Colon (tissue), 2 donors: ENCODE data around the gene EEPD1.

Experiments used
- FAIRE-seq: peaks from 2 replicates; lab custom pipeline; 2012; peaks lifted over from hg19 to GRCh38; lab: Jason Lieb, UNC
- donor health status: control.
- donor health status: control.

EEPD1 gene

DNA sequence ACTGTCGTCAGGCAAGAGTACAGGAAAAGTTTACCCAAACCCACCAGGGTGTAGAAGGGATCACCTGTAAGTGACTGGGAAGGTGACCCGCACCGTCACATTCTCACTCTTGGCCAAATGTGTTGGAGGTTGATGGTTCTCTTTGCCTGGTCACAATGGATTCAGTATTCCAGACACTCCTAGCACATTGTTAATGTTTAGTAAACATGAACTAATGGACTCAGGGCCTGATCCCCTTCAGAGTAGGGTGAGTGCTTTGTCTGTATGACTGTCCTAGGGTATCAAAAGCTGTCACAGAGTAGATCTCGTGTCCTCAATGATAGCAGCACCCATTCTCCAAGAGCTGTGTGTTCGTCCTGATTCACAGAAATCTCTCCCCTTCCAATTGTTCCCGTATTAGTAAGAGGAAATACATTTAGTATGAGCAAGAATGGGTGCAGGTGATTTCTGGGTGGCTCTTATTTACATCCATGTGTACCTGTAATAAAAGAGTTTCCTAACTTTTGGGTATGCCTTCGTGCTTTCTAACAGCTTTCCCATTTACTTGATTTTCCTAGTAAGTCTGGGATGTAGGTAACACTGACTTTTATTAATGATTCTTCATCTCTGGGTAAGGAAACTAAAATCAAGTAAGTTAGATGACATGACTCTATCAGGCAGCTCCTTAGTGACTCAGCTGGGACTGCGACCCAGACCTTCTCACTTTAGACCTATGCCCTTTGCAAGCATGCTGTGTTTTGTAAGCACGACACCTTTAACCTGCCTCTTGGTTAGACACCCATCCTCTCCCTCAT lies 4.7 kb downstream of the EEPD1 start:
- FAIRE-seq = no peak

DNA sequence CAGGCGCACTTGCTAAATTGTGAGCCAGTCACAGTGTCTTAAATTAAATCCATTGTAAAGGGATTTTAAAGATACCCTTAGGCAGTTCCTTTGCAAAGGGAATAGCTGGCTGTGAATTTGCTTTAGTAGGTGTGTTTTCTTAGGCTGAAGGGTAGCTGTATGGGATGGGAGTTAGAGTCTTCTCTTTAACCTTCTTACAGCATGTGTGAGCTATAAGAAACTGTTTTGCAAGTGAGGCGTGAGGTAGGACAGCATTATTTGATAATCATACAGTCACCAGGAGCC lies 5.2 kb downstream of the EEPD1 start:
- no peak for FAIRE-seq

DNA sequence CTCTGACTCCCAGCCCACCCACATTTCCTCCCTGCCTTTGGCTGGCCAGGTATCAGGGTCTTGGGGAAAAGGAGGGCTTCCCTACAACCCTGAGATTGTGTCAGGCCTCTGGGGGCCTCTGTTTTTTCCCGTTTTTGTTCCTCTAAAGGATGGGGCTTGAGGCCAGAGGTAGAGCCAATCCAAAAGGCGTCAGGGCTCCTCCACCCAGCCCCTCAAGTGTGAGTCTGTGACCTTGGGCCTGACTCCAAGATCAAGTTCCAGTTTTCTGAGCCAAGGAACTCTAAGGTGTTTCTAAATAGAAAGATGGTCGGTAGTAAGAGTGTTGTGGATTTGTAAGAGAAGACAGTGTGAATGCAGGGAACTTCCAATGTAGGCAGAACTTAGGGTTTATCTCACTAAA lies 6.6 kb downstream of the EEPD1 start:
- no peak for FAIRE-seq

DNA sequence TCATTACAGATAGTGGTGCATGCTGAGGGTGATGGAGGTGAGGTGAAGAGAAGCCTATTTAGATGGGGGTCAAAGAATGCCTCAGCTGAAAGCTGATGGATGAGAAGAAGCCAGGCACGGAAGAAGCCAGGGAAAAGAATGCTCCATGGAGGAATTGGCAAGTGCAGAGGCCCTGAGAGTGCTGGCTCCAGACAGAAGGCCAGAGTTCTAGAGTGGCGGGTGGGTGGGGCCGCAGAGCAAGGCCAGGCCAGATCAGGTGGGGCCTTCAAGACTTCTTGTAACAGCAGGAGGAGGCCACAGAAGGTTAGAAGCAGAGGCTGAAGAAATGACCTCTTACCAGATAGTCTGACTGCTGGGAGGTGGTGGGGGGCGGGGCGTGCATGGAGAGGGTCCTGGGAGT lies 7.3 kb downstream of the EEPD1 start:
- no peak for FAIRE-seq

DNA sequence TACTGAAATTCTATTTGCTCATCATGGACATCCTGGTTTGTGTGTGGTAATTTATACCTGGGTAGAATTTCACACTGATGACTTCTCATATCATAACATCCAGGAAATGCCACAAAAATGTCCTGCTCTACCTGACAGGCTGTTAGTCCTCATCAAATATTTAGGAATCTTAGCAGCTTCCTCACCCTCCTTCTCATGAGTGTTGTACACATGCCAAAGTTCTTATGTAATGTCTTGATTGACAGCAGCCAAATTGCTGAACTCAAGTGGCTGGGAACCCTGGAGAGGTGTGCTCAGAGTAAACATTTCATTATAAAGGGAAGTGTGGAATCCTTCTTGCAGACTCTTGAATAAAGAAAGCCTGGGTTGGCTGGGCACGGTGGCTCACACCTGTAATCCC lies 8.9 kb downstream of the EEPD1 start:
- FAIRE-seq = no peak

DNA sequence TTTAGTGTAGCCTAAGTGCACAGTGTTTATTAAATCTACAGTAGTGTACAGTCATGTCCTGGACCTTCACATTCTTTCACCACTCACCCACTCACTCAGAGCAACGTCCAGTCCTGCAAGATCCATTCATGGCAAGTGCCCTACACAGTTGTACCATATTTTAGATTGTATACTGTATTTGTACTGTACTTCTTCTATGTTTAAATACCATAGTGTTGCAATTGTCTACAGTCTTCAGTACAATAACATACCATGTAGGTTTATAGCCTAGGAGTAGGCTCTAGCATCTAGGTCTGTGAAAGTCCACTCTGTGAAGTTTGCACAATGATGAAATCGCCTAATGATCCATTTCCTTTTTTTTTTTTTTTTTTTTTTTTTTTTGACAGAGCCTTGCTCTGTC lies 12.0 kb downstream of the EEPD1 start:
- FAIRE-seq = no peak

DNA sequence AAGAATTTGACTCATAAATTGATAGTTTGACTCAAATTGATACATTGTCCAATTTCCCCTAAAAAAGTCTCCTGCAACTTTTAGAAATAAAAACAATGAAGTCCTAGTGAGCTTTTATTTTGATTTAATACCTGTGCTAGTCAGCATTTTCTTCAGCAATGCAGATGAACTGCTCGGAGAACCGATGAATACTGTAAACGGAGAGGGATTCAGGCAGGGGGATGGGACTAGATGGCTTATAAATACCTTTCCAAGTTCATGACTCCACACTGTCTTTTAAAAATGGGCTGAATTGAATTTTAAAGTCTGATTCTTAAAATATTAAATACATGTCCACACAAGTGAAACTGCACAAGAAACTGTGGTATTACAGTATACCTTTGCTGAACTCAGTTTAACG lies 12.7 kb downstream of the EEPD1 start:
- no peak for FAIRE-seq

DNA sequence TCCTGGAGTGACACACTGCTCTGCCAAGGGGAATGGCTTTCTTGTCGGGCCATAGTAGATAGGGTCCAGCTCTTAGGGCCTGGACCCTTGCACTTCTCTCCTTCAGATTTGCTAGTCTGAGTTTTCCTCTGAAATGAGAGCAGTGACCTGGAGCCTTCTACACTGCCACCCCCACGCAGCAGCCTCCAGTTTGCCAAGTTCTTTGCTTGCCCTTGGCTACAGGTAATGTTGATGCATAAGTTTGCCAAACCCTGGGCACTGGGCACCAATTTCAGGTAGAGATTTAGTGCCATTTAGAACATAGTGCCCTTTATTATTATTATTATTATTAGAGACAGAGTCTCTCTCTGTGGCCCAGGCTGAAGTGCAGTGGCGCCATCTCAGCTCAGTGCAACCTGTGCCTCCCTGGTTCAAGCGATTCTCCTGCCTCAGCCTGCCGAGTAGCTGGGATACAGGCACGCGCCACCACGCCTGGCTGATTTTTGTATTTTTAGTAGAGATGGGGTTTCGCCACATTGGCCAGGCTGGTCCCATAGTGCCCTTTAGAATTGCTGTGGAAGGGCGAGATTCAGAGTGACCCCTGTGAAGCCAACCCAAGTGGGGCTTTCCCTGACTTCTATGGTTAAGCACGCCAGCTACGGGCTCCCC lies 14.5 kb downstream of the EEPD1 start:
- no peak for FAIRE-seq

DNA sequence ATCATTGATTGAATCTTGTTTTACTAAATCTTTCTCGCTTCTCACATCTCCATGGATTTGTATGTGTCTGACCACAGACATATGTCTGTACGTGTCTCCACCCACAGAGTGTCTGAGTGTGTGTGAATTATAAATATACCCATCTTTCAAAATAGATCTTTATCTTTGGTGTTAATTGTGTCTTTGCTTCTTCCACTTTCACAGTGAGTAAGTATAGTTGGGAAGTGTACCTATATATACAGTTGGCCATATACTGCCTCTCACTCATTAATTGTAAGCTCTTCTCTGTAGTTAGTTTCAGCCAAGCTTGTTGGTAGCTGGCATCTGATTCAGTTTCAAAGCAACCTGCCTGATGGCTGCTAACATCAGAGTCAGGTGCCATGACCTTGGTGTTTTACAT lies 18.4 kb downstream of the EEPD1 start:
- FAIRE-seq = no peak

DNA sequence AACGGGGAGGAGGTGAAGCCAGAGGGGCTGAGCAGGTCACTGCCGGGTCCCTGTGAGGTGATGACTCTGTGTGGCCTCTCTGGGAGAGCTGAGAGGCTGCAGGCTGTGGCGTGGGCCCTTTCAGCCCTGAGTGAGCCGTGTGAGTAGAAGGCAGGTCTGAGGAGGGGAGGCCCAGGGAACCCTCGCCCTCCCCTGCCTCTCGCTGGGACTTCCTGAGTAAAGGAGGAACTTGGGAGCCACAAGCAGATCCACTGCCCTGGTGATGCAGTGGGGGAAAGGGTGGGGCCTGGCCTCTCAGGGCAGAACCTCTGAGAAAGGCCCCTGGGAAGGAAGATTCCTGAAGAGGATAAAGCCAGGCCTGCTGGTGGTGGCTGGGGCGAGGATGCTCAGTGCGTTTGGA lies 22.8 kb downstream of the EEPD1 start:
- FAIRE-seq = no peak

DNA sequence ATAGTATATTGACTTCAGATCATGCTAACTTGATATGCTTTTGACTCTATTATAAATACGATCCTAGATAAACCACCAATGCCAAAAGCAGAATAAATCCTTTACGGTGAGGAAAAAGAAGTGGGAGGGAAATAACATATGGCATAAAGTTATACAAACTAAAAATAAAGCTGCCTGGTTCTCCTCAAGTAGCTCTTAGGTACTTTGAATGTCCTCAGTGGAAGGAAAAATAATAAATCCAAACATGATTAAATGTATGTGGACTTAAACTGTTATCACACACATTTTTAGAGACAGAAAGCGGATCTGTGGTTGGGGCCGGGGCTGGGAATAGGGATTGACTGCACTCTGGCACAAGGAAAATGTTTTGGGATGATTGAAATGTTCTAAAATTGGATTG lies 23.6 kb downstream of the EEPD1 start:
- no peak for FAIRE-seq

DNA sequence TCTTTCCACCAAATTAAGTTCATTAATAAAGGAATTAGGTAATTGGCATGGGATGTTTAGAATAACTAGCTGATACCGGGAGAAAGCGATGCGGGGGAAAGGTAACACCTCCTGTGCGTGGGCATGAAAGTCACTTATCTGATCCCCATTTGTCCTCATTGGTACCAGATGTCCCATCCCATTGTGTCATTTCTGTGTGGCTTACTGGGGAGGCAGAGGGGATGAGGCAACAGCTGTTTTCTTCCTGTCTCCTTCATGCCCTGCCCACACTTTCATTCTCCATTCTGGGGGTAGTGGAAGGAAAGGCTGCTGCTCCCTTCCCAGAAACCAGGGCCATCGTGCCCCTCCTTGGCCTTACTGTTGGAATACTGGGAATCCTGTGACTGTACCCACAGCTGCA lies 27.1 kb downstream of the EEPD1 start:
- no peak for FAIRE-seq

DNA sequence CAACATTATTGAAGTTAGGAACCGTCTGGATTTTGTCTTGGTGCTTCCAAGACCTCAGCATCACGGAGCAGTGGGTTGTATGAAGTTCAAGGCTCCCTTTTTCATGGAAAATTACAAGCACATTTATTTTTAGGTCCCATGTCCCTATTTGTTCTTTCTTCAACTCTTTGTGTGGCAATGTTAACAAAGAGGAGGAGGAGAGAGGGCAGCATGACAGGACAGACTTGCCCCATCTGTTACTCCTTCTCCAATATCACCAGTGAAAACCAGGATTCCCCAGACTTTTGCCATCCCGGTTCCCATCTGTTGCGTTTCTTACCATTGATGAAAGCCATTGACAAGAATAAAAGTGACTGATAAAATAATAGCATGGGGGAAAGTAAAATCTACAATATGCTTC lies 28.6 kb downstream of the EEPD1 start:
- FAIRE-seq = no peak

DNA sequence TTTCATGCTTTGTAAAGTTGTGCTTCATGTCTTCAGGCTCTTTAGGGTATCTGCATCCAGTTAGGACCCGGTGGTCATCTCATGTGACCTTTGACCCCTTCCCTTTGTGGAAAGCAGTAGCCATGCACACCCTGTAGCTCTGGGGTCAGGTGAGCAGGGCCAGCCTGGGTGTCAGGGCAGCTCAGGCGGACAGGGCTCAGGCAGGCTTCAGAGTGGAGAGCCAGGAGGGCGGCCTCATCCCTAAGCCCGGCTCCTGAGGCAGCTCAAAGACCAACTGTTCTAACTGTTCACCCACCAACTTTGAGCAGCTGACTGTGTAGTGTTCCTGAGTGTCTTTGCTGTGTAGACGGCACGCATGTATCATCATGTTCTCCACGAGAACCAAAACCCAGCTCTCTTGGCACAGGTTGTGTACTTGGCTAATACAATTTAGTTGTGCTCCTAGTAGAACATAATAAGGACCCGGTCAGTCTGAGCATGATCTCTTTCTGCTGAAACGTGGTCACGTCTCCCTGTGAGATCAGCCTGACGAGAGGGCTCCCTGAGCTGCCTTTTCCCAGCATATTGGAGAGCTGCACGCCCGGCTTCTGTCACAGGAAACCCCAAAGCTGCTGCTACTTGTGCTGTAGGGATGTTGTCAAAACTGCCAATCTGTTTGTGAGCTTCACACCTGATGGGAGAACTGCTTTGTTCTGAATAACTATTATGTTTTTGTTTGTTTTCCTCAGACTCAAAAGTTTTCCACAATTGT lies 30.0 kb downstream of the EEPD1 start:
- no peak for FAIRE-seq

DNA sequence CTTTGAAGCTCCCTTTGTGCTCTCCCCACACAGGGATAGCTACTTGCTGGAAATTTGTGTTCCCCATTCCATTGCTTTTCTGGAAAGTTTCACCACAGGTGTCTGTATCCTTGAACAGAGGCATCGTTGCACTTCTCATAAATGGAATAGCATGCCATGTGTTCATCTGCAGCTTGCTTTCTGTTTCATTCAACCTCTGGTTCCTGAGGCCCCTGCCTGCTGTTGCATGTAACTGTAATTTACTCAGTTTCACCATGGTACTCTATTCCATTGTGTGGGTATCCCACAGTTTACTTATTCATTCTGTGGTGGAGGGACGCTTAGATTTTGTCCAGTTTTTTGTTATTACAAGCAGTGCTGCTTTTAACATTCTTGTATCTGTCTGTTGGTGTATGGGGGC lies 32.0 kb downstream of the EEPD1 start:
- no peak for FAIRE-seq

DNA sequence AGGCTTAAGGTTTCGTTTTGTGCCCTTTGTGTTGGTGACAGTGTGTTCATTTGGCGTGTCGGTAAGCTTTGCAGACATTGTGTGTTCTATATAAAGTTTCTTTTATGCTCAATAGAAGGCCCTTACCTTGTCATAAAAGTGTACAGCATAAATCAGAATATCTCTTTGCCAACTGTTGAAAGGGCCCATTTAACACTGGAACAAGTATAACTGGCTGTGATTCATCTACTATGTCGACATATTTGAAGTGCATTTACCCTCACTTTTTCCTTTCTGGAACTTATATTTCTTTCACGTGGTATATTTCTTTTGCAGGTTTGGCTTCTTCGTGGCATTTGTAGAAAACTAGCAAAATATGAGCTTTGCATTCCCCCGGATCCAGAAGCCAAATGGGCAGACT lies 32.7 kb downstream of the EEPD1 start:
- FAIRE-seq = no peak

DNA sequence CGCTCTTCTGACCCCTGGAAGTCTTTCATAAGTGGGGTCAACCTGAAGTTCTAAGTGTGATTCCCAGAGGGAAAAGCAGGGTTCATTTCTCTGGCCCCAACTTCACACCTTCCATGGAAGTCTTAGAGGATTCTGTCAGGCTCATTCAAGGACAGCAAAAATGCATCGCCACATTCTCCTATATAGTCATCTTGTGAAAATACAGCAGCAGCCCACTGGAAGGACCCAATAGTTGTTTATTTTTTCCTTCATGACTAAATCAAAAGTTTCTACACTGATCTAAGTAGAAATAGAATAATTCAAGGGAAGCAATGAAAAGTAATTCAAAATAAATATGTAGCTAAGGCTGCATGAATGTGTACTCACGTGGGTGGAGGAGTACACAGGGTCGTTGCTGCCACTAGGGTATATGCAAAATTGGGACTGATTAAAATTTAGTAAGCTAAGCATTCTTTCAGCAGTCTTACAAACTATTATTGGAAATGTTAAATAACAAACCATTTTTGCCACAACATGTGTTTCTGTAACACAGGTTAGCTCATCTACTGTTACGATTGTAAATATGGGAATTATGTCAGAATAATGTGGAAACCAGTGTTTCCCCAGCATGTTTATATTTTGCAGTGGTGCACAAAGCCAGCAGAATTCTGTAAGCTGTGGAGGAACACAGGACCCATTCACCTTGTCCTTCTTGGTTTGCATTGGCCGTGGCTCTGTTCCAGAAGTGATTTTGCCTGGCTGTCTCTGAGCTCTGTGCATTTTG lies 33.5 kb downstream of the EEPD1 start:
- FAIRE-seq = no peak

DNA sequence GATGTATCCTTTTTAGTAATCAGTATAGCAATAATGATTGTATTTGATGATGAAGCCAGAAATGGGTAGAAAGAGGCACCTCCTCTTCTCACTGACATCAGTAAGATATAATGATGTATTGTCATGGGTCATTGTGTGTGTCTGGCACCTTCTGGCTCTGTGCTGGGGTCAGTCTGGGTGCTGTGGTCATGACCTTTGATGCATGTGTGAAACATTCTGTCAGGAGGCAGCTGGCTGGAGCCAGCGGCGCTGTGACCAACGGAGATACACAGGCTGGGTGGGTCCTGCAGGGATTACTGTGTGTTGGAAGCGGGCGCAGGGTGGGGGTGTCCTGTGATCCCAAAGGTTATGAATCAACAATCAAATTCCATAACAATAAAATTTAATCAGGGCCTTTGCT lies 35.2 kb downstream of the EEPD1 start:
- FAIRE-seq = no peak

DNA sequence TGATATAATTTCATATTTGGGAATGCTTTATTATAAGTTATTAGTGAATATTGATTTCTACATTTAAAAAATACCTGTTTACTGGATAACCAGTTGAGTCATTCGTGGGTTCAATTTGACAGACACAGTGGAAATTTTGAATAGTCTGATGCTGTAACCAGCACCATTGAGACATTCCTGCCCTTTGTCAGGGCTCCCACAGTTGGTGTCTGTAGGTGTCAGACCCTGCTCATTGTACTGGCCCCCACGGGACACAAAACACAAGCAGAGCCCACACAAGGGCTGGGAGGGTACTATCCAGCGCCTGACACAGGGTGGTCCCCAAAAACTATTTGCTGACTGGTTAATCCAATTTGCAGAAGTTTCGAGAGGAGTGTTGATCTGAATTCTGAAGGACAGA lies 35.9 kb downstream of the EEPD1 start:
- no peak for FAIRE-seq

DNA sequence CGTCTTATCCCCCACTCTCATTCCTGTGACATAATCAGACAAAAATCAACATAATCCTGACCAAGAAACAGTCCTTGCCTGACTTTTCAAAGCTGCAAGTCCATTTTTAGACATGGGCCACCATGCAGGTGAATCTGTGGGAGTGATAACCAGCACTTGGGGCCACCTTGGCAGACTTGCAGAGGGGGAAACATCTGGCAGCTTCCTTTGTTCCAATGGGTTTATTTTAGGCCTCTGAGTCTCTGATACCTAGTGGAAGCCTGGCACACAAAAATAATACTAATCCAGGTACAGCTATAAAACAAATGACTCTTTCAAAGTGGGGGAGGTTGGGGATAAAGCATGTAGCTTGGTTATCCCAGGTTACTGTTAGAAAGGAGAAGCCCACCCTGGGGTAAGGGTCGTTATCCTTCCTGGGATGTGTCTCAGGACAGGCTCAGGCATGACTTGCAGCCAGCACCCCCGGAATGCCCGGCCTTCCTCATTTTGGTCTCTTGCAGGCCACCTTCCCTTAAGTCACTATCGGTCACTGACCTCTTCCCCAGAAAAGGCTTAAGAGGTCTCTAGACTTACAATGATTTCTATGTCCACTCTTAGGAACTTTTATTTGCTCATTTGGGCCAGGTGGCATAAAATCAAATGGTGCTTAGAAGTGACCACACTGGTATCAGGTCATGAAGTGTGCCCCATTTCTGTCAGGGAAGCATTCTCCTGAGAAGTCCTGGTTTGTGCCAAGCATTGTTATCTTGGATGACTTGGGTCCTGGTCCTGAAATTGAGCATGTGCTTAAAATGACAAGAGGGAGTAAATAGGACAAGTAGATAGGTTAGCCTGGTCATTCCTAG lies 37.6 kb downstream of the EEPD1 start:
- FAIRE-seq = no peak

DNA sequence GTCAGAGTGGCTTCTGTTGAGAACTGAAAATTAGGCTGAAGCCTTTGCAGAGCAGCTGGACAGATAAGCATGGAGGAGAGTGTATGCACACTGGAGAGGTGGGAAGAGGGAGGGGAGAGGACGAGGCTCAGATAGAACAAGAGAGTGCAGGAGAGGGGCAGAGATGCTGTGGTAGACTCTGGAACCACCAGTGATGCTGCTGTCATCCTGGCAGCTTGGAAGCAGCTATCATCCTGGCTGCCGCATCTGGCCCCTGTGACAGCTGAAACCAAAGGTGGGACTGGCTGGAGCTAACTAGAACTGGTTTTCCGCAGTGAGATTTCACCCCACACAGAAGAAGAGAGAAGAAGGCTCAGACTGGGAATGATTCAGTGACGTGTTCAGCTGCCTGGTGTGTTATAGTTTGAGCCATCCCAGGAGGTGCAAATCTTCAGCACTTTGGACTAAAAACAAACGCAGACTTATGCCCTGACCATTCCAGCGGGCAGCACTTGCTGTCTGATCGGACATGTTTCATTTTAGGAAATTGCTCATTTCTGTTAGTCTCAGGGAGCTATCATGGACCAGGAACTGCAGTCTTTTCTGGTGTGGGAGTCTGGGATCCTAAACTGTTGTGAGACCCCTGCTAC lies 38.4 kb downstream of the EEPD1 start:
- FAIRE-seq = no peak
